GM21367 (cell line): Measurements from ENCODE around the gene GPC3.

Experiments used
- ATAC-seq: cut with Tn5 transposase; IDR thresholded peaks from one replicate; pipeline ENCODE4 v1.9.1; 2021; ENCODE audit not compliant: unreplicated experiment

GPC3 gene

DNA sequence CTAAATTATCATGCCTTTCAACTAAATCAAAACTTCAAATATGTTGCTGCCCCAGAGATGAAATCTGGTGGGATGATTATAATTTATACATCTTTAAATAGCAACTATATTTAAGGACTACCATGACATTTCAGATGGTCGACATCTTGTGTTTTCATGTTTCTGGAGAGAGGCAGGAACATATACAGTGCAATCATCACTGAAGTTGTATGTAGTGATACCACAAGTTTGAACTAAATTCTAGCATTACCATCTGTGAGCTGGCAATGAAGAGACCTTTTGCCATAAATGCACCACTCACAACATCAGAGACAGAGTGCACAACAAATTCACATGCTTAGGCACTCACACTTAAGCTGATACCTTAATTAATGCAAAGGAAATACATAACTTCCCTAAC is 373.7 kb downstream of the GPC3 start:
- no peak for ATAC-seq

DNA sequence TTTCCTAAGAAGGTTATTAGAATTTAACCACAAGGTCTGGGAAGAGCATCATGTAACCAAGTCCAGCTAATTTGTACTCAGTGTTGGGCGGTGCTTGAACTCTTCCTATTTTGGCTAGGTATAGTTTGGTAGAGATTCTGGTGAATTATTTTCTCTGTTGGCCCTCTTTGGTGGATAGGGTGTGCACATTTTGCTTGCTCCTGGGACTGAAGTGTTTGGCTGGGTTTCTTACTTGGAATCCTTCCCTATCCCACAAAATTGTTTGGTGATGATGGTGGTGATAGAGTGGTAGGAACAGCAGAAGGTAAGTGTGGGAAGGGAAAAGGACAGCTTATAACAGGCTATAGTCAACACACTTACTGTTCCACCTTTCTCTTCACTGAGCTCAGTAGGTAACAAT is 375.3 kb downstream of the GPC3 start:
- no peak for ATAC-seq

DNA sequence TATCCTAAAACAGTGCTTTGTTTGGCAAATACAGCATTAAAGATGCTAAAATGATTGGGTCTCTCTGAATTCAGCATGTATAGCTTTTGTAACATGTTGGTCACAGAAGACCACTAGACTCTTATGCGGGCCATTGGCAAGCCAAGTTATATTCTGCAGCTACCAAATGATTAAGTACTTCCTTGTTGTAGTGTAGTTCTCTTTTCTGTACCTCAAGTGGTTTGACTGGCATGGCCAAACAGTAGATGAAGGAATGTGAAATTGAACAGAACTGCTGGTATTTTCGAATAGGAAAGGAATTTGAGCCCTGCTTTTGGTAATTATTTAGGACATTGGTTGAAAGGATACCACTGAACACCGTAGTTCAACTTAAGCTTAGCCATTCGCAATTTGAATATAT is 376.2 kb downstream of the GPC3 start:
- no peak for ATAC-seq

DNA sequence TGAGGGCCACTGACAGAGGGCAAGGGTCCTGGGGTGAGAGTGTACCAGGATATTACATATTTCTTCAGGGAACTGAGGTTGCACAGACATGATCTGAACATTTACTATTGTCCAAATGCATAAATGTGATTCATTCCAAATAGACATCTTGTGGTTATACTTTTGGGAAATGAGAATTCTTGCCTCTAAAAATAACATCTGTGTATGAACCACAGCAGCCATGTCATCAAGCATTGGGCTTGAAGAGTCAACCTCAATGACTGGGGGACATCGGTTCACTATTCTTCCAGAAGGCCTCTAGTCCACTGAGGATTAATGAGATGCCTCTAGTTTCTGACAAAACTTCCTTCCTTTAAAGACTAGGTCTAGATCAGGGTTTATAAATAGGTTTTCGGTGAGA is 377.0 kb downstream of the GPC3 start:
- no peak for ATAC-seq

DNA sequence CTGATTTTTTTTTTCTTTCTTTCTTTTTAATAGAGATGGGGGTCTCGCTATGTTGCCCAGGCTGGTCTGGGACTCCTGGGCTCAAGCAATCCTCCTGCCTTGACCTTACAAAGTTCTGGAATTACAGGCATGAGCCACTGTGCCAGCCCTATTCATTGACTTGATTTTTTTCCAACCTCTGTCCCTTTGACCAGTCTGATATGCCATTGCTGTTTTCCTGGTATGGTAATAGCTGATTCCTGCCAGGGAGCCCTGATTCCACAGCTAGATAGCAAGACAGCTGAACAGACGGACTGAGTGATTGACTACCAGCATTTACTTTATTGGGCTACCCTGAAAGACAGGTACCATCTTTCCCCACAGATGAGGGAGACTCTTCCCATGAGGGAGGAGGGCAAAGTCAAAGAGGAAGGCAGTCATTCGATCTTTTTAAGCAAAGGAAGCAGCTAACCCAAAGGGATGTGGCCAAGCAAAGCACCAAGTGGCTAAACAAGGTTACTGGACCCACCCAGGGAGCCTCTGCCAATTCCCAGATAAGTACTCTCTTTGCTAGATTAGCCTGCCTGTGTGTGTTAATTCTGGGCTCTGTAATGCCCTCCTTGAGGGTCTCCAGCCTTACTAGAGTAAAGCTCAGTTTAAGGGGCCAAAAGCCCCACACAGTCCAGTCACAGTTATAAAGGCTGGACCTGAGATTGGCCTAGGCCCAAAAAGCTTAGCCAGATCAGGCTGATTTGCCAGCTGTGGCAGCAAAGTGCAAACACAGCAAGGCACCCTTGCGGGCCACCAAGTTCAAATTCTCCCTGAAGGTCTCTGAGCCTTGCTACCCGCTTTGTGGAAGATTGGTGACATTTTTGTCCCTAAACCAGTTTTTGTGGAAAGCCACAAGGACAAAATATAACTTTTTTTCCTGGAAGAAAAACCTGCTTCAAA is 377.7 kb downstream of the GPC3 start:
- no peak for ATAC-seq

DNA sequence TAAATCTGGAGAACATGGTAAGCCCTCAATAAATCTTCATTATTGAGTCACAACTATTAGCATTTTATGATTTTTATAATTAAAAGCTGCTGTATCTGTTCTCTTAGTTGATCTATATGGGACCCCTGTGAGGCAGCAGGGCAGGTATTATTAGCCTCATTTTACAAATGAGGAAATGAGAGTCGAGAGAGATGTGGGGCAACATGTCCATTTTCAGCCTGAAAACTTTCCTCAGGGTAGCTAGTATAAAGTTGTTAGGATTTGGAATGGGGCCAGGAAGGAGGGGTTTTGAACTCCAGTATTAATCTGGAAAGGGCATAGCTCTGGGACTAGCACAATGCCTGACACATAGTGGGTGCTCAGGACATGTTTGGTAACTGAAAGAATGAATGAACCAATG is 378.4 kb downstream of the GPC3 start:
- ATAC-seq = no peak

DNA sequence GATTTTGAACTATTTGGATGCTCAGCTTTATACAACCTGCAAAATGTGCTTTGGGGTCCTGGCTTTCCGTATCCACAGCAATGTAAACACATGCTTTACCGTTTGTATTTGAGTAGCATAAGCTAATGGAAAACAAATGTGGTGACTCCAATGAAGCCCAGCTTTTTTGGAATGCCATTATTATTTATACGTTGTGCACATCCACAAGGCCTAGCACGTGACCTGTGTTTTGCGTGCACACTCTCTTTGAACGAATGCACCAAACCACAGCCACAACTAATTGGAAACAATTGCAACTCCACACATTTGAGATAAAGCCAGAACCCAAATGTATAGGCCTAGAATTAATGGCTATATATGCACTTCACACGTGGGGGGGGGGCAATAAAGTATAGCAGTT is 380.6 kb downstream of the GPC3 start:
- no peak for ATAC-seq

DNA sequence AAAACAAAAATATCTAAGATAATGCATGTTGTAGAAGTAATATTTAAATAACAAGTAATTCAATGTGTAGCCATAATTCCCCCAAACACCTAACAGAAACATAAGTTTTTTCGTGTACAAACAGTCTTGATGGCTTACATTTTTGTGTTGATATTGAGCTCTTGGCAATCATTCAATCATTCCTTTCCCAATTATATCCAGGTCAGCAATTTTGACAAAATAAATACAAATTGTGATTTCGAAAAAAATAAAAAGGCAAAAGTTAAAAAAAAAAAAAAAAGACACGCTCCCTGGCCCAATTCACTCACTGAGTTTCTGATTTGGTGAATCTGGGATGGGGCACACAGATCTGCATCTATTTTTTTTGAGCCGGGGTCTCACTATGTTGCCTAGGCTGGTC is 382.5 kb downstream of the GPC3 start:
- no peak for ATAC-seq

DNA sequence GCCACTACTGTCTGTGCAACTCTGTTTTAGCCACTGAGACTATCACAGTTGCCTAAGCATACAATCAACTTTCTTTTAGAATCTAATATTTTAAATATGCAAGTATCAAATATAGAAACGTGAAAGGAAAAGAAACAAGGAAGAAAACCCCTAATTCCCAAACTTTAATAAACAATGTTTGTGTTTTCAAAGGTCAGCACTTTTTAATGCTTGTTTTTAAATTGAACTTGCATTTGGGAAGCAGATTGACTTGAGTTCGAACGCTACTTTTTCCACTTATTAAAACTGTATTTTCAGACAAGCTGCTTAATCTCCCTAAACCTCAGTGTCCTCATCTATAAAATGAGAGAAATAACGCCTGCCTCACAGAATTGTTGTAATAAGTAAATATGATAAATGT is 384.3 kb downstream of the GPC3 start:
- ATAC-seq = no peak

DNA sequence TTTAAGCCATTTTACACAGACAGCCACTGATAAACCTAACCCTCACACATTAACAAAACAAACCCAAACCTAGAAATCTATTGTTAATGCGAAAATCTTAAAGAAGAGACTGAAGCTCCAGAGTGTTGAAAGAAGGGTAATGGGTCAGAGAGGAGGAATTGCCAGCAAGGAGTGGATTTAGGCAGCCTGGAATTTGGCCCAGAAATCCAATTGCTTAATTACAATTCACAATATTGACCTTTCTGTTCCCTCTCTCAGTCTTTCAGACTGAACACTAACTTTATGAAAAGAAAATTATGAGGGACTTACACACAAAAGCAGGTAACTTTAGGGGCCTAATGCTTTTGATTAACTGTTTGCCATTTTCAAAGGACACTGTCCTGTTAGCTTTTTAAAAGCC is 384.9 kb downstream of the GPC3 start:
- no peak for ATAC-seq

DNA sequence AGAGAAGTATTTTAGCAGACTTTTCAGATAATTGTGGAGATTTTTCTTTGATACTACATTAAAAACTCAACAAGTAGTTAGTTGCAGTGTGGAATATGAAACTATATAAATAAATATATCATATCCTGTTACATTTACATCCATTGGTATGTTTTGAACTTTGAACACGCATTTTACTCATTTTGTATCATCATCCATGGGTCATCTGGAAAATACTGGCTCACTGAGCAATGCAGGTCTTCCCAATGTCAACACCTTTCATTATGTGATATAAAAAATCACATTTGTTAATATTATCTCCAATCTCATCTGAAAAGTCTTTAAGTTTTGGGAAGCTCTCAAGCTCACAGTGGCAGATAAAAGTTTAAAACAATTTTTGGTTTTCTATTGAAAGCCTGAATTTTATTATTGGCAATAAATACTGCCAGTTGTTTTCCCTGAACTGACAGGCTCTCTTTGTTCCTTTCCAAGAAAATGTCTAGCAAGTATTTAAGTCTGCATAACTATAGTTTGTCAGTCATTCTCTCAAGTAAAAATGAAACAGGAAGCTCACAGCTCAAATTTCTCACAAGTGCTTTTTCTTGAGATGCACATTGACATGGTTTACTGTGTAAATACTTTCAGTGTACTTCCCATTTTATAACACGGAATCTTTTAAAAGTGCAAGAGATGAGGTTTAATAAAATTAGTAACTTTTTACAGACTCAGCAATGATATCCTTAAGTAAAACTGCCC is 386.6 kb downstream of the GPC3 start:
- no peak for ATAC-seq

DNA sequence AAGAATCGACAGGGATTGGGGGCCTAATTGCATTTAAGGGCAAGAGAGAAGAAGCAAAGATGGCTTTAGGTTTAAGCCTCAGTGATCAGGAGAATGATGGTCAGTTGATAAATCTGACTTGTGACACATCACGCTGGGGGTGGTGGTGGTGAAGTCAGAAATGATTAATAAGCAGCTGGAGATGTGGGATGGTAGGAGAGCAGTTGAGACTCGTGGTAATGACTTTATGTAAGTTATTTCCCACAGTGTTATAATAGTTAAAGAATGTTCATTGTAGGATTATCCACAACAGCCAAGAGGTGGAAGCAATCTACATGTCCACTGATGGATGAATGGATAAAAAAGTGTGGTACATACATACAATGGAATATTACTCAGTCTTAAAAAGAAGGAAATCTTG is 391.2 kb downstream of the GPC3 start:
- no peak for ATAC-seq

DNA sequence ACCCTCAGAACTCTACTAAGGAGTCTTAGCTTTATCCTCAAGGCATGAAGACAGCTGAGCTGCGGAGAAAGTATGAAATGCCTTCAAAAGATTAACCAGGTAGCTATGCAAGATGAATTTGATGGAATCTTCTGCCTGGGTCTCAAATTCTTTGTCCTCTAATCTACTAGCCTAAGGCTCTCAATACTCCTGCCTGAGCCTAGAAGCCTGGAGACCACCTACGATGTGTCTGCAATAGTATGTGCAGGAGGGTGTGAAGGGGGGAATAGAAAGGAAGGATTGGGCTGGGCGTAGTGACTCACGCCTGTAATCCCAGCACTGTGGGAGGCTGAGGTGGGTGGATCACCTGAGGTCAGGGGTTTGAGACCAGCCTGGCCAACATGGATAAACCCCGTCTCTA is 391.9 kb downstream of the GPC3 start:
- no peak for ATAC-seq

DNA sequence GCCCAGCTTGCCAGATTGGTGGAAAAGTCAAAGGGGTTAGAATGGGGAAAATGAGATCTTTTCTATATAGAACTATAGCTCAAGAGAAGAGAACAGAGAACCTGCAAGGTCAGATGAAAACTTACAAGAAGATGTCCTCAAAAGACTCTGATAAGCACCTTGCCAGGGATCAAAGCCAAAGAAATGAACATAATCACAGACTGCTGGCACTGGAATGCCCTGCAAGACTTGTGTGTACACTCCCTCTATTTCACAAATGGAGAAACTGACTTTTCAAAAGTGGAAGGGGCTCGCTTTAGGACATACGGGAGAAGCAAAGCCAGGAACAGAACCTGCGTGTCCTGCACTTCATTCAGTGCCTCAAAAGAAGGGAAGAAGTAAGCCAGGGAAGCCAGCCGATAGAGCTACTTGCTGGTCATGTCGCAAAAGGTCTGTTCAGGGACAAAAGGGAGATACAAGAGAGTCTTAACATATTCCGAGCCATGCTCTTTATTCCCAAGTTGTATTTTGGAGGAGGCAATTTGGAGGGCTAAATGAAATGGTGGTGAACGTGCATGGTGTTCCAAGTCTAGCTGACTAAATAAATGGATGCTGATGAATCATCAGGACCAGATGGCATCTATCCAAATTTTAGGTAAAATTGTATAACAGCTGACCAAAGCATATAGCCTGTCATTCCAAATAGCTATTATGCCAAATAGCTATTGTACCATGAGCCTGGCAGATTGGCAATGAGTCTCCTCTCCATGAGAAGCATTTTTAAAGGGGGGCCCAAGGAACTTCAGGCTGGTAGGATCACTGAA is 394.5 kb downstream of the GPC3 start:
- ATAC-seq = no peak

DNA sequence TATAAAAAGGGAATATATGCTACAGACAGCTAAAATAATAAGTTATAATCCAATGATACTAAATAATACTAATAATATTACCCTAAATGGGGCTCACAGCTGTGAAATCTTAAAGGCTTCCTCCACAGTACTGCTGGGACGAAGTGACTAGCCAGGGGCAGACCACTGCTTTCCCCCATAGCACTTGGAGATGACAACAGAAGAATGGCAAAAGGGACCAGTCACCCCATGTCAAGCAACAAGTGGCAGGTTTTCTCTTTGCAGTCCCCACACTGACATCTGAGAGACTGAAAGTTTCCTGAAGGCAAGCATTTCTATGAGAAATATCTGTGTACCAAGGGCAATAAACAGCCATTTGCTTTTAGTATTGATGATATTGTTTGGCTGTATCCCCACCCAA is 396.6 kb downstream of the GPC3 start:
- no peak for ATAC-seq

DNA sequence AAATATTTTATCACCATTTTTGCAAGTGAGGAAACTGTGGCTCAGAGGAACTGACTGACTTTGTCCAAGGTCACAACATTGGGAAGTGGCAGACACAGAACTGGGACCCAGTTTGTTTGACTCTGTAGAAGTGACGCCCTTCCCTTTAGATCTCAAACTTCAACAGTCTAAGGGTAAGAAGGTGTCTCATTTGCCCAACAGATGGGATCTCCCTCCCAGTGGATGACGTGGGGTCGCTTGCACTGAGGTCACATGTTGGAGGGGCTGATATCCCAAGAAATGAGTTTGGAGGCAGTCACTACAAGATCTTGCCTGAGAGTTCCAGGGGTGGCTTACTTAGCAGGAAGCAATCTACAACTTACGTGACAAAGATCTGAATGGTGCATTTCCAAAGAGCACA is 397.6 kb downstream of the GPC3 start:
- ATAC-seq = no peak

DNA sequence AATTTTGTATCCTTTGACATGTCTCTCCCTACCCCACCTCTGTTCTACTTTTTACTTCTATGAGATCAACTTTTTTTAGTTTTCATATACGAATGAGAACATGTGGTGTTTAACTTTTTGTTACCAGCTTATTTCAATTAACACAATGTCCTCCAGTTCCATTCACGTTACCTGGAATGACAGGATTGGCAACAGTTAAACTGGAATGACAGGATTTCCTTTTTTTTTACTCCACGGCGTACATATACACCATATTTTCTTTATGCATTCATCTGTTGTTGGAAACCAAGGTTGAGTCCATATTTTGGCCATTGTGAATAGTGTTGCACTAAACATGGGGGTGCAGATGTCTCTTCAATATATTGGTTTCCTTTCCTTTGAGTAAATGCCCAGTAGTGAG is 398.3 kb downstream of the GPC3 start:
- no peak for ATAC-seq

DNA sequence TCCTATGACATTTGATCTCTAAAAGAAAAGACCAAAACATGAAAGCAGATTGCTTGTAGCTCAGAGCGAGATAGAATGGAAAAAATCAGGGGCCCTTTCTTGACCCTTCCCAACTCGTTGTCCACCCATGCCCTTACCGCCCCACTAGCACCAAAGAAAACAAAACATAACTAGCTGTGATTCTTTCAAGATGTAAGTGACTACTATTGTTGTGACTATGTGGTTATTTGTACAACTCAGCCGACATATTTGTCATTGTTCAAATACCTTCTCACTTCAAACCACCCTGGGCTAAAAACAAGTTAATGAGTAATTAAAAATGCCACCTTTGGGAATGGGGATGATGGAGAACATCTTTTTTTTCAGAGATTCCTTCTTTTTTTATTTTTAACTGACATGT is 399.0 kb downstream of the GPC3 start:
- ATAC-seq = no peak

DNA sequence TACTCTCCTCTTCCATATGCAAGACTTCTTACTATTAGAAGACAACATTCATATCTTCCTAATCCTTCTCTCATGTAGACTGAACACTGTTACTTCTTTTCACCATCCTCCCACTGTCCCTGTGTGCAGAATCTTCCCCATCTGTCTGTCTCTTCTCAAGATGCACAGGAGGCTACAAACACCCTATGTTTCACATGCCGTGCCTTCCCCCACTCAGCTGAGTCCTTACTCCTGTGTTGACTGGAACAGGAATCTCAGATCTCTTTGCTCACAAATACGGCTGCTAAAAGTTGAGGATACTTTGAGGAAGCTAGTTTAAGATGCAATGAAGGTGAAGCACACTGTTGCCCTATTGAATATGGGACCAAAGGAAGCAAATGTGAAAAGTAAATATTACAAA is 401.6 kb downstream of the GPC3 start:
- ATAC-seq = no peak

DNA sequence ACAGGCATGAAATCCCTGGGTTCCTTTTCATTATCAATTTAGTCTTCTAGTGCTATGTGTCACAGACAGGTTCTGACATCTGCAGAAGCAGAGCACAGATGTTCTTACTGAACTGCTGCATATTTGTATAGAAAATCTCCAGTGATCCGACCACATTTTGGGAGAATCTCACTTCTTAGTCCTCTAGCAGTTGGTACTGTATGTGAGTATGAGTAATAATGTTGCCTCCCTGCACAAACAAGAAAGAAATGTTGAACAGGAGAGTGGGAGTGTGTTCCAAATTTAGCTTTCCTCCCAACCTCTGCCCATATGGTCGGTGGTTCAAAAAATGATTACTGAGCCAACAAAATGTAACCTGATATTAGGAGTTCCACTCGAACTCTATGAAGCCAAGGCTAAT is 404.8 kb downstream of the GPC3 start:
- ATAC-seq = no peak

DNA sequence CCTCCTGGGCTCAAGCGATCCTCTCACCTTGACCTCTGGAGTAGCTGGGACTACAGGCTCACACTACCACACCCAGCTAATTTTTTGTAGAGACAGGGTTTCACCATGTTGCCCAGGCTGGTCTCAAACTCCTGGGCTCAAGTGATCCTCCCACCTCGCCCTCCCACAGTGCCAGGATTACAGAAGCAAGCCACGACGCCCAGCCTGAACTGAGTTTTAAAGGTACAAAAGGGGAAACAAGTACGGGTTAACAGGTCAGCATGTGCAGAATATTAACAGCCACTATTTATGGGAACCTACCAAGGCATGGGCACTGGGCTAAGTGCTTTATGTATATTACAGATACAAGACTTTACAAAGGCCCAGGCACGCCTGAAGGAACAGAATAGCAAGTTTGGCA is 405.8 kb downstream of the GPC3 start:
- no peak for ATAC-seq

DNA sequence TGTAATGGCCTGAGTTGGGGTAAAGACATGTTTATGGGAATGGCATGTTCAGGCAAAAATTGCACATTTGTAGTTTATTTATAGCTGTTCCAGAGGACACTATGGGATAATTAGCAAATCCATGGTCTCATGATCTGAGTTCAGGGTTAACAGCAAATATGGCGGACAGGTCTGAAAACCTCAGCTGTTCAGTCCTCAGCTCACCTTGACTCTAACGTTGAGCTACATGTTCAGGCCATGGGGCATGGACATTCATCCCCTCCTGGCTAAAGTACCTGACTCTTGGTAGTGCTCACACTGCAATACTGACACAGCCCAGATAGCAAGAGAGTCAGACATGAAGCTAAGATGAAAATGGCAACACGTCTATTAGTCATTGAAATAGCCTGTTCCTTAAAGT is 408.5 kb downstream of the GPC3 start:
- no peak for ATAC-seq
